HT1080 (cell line): Measurements from ENCODE around the gene ADAMTS17. TPM values are rescaled to one million over a fixed set of nuclear protein-coding genes. Genes with fewer than 3 reads are reported as not detected.

Experiments used
- DNase-seq: peaks from one replicate; pipeline ENCODE4 v3.0.0-alpha.2; 2015; ENCODE audit warnings: low read depth
- total RNA-seq: library from RNA; depleted of rRNA; stranded (reverse); fragments of >200 nt; shearing (Covaris generic); gene quantifications from 2 replicates; pipeline ENCODE4 v1.2.3, GENCODE V29; 2014

ADAMTS17 gene
- total RNA-seq, 1 experiment from 2014 or later: 0.05 TPM

DNA sequence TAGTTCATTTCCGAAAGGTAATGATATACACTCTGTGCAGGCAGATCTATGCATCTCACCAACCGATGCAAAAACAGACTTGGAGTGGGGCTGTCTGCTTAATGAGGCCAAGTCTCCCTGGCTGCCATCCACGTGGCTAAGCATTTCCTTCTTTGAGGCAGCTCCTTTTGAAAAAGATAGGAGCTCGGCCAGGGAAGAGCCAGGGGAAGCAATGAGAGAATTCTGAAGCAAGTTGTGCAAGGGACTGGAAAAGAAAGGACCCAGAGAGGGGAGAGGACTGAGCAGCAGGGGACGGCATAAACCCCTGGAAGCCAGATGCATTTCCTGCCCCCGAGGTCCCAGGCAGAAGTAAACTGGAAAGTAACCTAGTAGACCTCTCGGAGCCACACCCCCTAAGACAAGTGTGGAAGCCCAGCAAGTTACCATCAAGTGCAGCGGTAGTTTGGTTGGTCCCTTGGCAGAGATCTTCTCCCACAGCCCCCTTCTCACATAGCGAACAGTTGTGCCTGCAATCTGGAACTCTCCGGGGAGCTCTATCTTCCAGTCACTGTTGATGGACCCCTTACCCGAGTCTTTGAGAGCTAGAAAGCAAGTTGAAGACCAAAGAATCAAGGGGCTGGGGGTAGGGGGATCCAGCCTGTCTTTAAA lies 288.2 kb downstream of the ADAMTS17 start:
- DNase-seq: no peak

DNA sequence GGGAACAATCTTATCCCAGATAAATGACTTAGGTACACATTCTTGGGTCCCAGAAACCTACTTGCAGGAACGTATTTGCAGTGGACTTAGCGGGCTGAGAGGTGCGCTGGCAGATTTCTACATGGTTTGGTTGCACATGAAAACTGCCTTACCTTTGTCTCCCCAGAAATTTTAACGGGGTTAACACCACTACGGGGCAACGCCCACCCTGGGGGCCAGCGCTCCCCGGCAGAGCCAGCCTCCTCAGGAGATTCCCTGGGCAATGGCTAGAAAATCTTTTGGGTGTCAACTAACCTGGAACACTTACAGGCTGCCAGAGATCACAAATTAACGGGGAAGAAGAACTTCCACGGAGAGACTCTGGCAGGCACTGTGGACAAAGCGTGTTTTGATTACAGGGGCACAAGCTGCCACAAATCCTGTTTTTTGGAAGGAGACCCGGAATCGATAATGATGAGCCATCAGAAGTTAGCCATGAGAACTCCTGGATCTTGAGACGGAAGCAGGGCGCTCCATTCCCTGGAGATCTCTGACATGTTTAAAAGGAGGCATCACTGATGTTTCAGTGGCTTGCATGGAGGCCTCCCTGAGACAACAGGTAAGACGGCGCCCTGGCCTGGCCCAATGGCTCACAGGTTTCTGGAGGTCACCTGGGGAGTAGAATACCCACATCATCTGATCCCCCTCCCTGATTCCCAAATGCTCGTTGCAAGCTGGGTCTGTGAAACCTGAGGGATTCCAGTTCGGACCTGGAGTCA lies 288.9 kb downstream of the ADAMTS17 start:
- no peak for DNase-seq

DNA sequence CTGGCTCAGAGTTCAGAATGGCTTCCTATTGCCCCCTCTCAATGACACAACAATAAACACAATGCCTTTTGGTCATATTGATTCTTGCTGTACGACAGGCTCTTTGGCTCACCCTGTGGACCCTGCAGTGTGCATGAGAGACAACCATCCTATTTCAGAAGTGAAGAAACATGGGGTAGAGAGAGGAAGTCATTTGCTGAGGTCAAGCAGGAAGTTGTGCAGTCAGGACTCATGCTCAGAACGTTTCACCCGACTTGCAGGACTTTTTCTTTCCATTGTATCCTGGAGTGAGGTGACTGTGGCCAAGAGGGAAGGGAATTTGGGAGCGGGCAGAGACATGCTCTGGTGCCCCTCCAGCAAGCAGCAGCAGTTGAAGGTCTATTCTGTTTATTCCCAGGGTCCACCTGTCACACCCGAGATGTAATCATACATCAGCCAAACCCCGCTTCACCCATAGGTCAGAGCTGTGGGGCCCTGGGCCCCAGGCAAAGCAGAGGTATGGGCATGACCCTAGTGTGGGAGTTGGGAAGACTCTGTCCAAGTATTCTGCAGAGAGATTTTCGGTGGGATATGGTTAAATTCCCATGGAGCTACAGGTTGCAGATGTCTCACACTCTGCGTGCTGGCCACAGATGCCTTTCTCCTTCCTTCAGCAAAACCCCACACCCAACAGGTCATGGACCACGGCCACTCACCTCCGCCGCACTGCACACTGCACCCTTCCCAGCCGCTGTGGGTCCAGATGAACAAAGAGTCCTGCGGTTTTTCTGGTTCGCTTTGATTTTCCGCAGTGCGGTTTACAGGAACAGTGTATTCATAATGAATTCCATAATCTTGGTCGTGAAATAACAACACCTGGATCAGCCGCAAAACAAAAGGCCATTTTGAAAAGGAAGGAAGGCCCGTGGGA lies 290.6 kb downstream of the ADAMTS17 start:
- DNase-seq: no peak

DNA sequence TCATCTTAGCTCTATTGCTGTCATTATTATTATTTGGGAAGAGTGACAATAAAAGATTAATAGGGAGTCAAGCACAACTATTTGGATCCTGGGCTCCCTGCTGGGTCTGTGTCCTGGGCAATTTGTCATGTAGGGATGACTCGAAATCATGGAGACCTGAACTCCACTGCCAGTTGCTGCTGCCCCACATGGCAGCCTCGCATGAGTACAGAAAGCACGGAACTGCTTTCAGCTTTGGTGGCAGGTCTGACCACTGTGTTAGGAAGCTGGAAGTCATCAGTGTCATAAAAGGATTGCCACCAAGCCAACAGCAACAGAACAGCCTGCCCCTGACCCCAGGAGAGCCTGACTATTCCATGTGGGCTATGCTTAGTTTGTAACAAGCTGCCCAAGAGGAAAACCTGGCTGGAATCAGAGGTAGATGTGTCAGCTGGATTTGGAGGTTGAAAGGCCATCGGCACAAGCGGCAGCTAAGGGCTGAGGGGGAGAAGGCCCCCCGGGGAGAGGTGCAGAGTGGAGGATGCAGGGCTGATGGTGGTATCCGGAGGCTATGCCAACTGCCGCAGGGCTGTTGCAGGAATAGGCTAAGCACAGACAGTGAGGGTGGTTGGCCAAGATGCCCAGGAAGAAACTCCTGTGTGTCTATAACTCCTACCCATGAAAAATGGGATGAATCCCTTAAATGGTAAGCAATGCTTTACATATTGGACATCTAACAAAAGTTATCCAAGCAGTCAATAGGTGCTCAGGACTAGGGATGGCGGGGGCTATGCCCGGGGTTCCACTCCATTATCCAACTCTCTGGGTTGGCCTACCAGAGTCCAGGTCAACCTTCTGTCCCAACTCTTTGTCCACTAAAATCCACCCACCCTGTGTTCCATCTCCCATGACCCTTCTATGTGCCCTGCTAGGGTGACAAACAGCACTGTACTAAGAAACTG lies 291.6 kb downstream of the ADAMTS17 start:
- no peak for DNase-seq

DNA sequence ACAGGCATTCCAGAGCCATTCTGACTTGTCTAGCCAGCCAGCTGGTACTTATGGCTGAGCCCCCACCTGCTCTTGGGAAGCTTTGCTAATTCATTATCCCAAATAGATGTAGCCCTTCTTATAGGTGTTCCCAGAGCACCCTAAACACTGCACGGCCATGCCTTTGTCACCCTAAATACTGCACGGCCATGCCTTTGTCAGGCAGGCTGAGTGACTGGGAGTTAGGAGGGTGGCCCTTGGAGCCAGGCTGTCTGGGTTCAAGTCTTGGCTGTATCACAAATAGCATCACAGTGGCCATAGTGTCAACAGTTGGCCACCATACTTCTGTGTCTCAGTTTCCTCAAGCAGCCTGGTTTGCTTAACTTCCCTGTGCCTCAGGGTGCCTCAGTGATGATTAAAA lies 292.3 kb downstream of the ADAMTS17 start:
- no peak for DNase-seq

DNA sequence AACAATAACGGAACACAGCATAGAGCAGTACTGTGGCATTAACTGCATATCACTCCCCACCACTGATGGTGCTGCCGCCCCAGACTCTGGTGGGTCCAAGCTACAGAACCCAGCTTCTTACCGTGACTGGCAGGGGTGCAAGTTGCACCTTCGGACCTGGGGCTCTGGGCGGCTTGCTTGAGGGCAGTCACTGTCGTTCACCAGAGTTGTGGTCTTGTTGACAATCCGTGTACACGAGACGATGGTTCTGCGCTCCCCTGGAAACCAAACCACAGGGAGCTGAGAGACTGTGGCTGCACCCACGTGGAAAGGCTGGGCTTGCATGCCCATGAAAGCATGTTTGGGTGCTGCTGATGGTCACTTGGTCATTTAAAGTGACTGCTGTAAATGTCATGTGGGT lies 293.0 kb downstream of the ADAMTS17 start:
- DNase-seq: no peak

DNA sequence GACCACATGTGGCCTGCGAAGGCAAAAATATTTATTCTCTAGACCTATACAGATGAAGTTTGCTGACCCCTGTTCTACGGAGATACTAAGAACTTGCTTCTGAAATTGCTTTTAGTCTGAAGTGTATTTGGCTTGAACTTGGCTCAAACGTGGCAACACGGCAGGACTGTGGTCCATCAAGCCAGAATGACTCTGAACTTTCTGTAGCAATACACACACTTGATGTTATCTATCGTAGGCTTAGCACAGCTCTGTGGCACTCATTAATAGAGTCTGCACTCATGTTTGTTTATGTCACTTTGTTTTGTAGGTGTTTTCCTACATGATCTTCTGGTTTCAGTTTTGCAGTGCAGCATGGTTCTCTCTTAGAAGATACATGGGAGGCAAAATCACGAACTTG lies 298.1 kb downstream of the ADAMTS17 start:
- DNase-seq: no peak

DNA sequence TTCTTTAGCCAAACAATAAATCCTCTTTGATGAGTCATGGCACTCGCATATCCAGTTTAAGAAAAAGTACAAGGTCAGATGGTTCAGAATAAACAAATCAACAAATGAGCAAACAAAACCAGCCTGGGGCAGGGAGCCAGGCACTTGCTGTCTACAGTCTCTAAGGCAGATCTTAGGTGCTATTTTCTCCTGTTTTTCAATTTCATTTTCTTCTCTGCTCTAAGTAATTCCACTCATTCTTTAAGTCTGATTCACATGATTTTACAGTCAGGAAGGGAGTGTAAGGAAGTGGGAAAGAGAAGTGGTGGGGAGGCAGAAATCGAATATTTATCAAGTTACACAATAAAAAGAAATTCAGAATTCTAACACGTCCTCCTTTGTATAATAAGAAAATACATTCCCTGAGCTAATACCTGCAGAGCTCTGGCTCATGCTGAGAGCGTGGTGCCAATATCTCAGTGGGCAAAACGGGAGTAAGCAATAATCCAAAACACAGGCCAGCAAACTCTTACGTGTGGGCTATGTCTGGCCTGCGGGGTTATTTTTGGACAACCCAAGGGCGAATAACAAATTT lies 298.6 kb downstream of the ADAMTS17 start:
- DNase-seq: peak; percentile 95

DNA sequence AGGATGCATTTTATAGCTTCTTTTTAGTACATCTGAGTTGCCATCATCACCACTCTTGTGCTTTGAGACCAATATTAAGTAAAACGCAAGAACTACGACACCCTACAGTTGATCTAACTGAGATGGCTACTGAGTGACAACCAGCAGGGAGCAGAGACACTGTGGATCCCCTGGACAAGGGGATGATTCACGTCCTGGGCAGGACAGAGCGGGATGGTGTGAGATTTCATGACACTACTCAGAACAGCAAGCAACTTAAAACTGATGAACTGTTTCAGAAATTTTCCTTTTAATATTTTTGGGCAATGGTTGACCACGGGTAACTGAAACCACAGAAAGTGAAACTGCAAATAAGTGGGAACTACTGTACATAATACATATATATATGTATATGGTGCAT lies 299.2 kb downstream of the ADAMTS17 start:
- peak; percentile 66 for DNase-seq

DNA sequence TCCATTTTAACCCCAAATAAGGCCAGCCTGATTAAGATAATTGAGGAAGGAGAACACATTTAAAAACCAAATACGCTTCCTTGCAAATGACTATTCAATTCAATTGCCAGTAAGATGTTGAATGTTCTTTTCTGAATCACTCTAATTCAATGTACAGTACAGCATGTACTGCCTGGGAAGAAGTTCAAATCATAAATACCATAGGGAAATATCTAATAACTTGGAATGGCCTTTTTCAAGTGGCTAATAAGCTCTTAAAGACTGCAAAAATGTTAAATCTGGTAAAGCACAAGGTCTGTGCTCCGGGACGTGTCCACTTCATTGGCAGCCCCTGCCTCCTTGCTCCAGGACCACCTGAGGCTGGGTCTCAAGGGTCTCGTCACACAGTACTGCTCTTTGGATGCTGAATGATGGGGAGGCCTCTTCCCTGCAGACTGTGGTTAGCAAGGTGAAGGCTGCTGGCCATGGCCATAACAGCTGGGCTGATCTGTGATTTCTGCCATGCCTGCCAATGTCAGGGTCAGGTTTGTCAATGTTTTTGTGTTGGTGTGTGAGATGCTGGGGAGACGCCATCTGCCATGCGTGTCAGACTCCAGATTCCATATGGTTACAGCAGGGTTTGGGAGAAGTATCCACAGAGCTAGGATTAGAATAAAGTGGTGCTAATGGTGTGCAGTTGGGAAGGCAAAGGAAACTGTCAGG lies 300.5 kb downstream of the ADAMTS17 start:
- no peak for DNase-seq

DNA sequence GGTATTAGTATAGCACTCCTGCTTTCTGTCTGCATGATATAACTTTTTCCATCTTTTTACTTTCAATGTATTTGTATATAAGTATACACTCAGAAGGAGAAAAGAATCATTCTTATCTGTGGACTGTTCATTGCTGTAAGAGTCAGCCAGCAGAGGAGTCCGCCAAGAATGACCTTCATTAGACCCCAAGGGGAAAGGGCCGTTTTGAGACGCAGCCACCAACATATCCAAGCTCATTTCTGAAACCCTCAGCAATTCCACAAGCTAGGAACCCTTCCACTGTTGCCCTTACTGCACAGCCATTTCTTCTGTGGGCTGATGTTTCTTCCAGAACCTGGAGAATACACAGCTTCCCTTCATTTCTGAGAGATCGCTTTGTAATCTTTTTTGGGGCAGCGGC lies 301.8 kb downstream of the ADAMTS17 start:
- DNase-seq: no peak

DNA sequence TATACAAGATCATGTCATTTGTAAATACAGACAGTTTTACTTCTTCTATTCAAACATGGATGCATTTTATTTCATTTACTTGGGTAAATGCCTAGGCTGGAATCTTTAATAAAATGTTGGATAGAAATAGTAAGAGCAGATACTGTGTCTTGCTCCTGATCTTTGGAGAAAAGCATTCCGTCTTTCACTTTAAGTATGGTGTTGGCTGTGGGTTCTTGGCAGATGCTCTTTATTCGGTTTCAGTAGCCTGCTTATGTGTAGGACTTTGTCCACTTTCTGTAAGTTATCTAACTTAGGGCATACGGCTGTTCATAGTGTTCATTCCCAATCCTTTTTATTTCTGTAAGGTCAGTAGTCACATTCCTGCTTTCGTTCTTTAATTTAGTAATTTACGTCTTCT lies 303.0 kb downstream of the ADAMTS17 start:
- DNase-seq: no peak

DNA sequence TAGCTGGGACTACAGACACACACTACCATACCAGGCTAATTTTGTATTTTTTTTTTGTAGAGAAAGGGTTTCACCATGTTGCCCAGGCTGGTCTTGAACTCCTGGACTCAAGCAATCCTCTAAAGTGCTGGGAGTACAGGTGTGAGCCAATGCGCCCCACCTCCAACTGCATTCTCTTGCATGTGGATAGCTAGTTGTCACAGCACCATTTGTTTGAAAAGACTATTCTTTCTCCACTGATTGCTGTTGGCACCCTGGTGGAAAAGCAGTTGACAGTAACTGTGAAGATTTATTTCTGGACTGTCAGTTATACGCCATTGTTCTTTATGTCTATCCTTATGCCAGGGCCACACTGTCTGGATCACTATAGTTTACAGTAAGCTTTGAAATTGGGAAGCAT lies 303.9 kb downstream of the ADAMTS17 start:
- no peak for DNase-seq

DNA sequence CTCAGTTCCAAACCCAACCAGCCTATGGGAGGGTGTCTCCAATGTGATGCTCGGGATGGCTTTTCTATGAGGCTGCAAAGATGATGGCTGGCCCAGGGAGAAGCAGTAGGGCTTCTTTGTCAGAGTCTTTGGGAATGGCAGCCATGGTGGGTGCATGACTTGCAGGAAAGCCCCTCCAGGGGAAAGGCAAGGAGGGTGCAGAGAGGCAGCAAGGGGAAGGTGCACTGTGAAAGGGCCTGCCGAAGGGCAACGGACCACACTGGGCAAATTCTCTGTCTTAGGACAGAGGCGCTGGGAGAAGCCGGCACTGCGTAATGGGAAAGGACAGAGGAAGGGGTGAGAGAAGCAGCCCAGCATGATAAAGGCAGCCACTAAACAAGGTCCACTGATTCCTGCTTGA lies 305.8 kb downstream of the ADAMTS17 start:
- no peak for DNase-seq

DNA sequence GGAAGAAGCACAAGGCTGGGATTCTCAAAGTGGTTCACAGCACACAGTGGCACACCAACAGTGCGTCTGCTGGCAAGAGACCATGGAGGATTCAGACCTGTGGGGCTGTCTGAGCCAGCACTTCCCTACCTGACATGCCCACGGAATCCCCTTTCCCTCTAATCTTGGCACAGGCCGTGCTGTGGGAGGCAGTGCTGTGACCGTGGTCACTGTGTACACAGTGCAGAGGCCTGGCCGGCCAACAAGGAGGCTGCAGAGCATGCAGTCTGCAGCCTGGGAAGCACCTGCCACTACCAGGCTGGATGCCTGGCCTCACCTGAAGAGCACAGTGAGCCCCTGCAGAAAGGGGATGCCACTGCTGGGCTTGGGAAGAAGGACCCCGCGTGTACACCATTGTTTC lies 307.6 kb downstream of the ADAMTS17 start:
- no peak for DNase-seq

DNA sequence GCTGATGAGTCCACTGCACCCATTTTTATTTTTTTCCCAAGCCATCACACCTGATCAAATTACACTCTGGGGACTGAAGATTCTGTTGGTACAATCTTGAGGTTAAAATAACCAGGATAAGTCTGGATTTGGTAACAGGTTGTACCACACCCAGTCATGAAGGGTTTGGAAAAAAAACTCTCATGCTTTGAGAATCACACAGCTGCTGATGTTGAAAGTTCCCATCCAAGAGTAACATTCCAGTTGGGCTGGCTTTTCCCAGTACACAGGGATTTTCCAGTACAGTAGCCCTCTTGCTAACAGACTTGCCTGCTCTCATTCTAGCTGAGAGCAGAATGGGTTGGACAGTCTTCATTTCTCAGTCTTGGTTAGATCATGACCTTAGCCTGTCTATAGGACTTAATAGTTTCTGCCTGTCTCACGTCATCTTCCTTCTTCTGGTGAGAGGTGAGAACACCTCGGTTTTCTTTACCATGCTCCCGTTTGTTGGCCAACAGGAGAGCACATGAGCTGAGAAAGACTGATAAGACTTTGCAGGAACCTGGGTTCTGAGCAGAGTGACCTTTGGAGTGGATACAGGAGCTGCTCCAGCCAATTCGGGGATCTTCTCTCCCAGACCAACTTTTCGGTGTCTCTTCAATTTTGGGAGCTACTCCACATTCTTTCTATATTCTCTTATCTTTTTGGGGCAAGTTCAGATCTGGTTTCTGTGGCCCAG lies 308.5 kb downstream of the ADAMTS17 start:
- peak; percentile 10 for DNase-seq

DNA sequence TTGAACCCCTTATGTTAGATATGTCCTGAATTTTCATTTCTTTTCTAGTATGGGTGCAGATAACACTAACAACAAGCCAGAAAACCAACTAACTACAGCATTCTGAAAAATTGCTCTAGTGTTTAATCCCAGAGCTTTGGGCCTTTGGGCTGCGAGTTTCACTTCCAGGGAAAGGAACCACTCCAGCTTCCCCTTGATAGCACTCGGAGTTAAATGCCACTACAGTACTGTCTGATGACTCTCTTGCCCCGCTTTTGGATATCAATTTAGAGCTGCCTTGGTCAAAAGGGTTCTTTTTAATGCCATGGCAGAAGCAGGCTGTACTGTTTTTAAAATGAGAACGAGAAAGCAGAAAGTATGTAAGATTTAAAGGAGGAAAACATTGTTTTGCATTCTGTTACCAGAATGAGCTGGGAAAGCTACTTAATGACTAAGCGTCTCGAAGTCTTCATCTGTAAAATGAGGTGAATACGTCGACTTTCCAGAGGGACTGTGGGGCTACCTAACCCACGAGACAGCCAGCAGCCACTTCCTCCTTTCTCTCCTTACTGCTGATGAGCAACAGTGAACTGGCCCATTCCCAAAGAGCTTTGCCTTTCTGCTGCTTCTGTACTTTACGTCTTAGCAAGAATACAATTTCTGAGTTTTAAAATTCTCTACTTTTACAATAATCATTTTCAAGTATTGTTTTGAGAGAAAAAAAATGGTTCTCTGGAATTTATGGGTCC lies 309.3 kb downstream of the ADAMTS17 start:
- DNase-seq: peak; percentile 53

DNA sequence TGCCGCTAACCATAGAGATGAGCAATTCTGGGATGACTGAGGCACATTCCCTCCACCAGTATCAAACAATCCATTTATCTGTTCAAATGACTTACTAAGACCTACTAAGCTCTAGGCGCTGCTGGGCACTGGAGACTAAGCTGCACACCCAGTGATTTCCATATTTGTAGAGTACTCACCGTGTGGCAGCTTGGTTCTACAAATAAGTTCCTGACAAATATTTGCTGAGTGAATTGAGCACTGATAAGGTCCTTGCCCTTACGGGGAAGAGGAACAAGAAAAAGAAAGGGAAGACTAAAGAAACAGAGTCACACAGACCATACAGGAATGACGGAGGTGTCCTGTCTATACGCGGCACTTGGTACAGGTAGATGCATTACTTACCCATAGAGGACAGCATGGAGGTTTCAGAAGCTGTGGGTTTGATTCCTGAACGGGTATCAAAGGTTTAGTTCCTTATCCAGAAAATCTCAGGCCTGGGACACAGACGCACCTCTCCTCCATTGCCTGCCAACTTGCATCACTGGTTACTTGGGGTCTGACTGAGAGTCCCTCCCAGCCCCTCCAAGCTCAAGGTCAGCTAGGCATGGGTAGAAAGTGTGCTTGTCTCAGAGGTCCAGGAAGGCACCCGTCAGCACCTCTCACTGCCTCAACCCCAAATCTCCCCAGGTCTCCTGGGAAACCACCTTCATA lies 310.0 kb downstream of the ADAMTS17 start:
- DNase-seq: no peak
